ENCODE data around the gene AKT3. TPM values are rescaled to one million over a fixed set of nuclear protein-coding genes. Genes with fewer than 3 reads are reported as not detected.

The AKT3 gene
- total RNA-seq, 1 donor from 2014 or later: 169 TPM

GRCh38 chr1:243529512-243529911, 320.5 kb downstream of the AKT3 start:
- no peak overlapping the region for H3K27ac Mint-ChIP-seq (ENCODE audit: unreplicated experiment)
- TF ChIP-seq CTCF (IDR thresholded peaks at IDR 0.05; ENCODE audit: partially characterized antibody, unreplicated experiment): no peak
- peaks cover 4% of the 10 kb centered on the region for H3K27me3 Mint-ChIP-seq (ENCODE audit: unreplicated experiment)
- no peak overlapping the region for H3K4me3 Mint-ChIP-seq (ENCODE audit: unreplicated experiment)
- no peak for DNase-seq
- peaks cover 12% of the 10 kb centered on the region for H3K36me3 Mint-ChIP-seq (ENCODE audit: unreplicated experiment)
- no peaks in the 10 kb centered on the region for H3K9me3 Mint-ChIP-seq (ENCODE audit: unreplicated experiment)
- no peaks in the 10 kb centered on the region for H3K4me1 Mint-ChIP-seq (ENCODE audit: low read depth, unreplicated experiment)

GRCh38 chr1:243528459-243529121, 321.5 kb downstream of the AKT3 start:
- H3K36me3 Mint-ChIP-seq (ENCODE audit: unreplicated experiment): peaks cover 12% of the 10 kb centered on the region
- H3K9me3 Mint-ChIP-seq (ENCODE audit: unreplicated experiment): no peaks in the 10 kb centered on the region
- no peak for TF ChIP-seq CTCF (IDR thresholded peaks at IDR 0.05; ENCODE audit: partially characterized antibody, unreplicated experiment)
- peaks cover 4% of the 10 kb centered on the region for H3K27me3 Mint-ChIP-seq (ENCODE audit: unreplicated experiment)
- DNase-seq: no peak
- no peak overlapping the region for H3K4me3 Mint-ChIP-seq (ENCODE audit: unreplicated experiment)
- no peak overlapping the region for H3K27ac Mint-ChIP-seq (ENCODE audit: unreplicated experiment)
- H3K4me1 Mint-ChIP-seq (ENCODE audit: low read depth, unreplicated experiment): no peaks in the 10 kb centered on the region

- H3K4me1 Mint-ChIP-seq (ENCODE audit: low read depth, unreplicated experiment): no peaks in the 10 kb centered on the region
- H3K9me3 Mint-ChIP-seq (ENCODE audit: unreplicated experiment): no peaks in the 10 kb centered on the region
- H3K36me3 Mint-ChIP-seq (ENCODE audit: unreplicated experiment): peaks cover 12% of the 10 kb centered on the region
- no peak for TF ChIP-seq CTCF (IDR thresholded peaks at IDR 0.05; ENCODE audit: partially characterized antibody, unreplicated experiment)
- H3K4me3 Mint-ChIP-seq (ENCODE audit: unreplicated experiment): no peak overlapping the region
- H3K27ac Mint-ChIP-seq (ENCODE audit: unreplicated experiment): no peak overlapping the region
- peaks cover 4% of the 10 kb centered on the region for H3K27me3 Mint-ChIP-seq (ENCODE audit: unreplicated experiment)
- no peak for DNase-seq
Measured at GRCh38 chr1:243526180-243526579, 323.9 kb downstream of the AKT3 start.

GRCh38 chr1:243525085-243525487, 325.0 kb downstream of the AKT3 start:
- Mint-ChIP-seq H3K36me3 (ENCODE audit: unreplicated experiment) (peaks cover 12% of the 10 kb centered on the region), H3K4me1 (ENCODE audit: low read depth, unreplicated experiment) (no peaks in the 10 kb centered on the region), H3K27ac (ENCODE audit: unreplicated experiment) (no peak overlapping the region), H3K9me3 (ENCODE audit: unreplicated experiment) (peaks cover 1% of the 10 kb centered on the region), H3K4me3 (ENCODE audit: unreplicated experiment) (no peak overlapping the region), H3K27me3 (ENCODE audit: unreplicated experiment) (peaks cover 2% of the 10 kb centered on the region)
- TF ChIP-seq CTCF (IDR thresholded peaks at IDR 0.05; ENCODE audit: partially characterized antibody, unreplicated experiment): no peak
- no peak for DNase-seq

GRCh38 chr1:243523766-243524165, 326.3 kb downstream of the AKT3 start:
- Mint-ChIP-seq H3K27me3 (ENCODE audit: unreplicated experiment) (peaks cover 2% of the 10 kb centered on the region), H3K36me3 (ENCODE audit: unreplicated experiment) (peaks cover 9% of the 10 kb centered on the region), H3K27ac (ENCODE audit: unreplicated experiment) (no peak overlapping the region), H3K4me1 (ENCODE audit: low read depth, unreplicated experiment) (no peaks in the 10 kb centered on the region), H3K9me3 (ENCODE audit: unreplicated experiment) (peaks cover 2% of the 10 kb centered on the region), H3K4me3 (ENCODE audit: unreplicated experiment) (no peak overlapping the region)
- TF ChIP-seq CTCF (IDR thresholded peaks at IDR 0.05; ENCODE audit: partially characterized antibody, unreplicated experiment): no peak
- DNase-seq: no peak

All from glutamatergic neuron (in vitro differentiated cells).